ENCODE results near the gene SORL1-AS1.

Gene SORL1-AS1

DNA sequence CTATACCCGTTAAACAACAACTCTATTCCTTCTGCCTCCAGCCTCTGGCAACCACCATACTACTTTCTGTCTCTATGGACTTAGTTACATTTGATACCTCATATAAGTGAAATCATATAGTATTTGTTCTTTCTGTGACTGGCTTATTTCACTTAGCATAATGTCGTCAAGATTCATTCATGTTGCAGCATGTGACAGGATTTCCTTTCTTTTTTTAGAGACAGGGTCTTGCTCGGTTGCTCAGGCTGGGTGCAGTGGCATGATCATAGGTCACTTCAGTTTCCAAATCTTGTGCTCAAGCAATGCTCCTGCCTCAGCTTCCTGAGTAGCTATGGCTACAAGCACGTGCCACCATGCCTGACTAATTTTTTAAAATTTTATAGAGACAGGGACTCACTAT is 30.1 kb downstream of the SORL1-AS1 start:
- Histone ChIP-seq H2BK12ac (ENCODE audit: insufficient read length, low read depth, low read length) (no peak overlapping the region), H2BK5ac (ENCODE audit: insufficient read length, low read length) (no peak overlapping the region), H3K56ac (ENCODE audit: insufficient read length, low read depth, low read length) (no peak overlapping the region), H3K9me3 (ENCODE audit: control insufficient read depth, low read depth, low read length) (no peaks in the 10 kb centered on the region), H2BK15ac (ENCODE audit: low read depth, low read length) (no peak overlapping the region), H3T11ph (ENCODE audit: low read length) (no peak overlapping the region), H2AFZ (ENCODE audit: low read length) (no peak overlapping the region), H4K8ac (replicated peaks; ENCODE audit: insufficient read length, low read depth, low read length) (no peak overlapping the region), H4K91ac (ENCODE audit: insufficient read length, low read depth, low read length) (no peak overlapping the region), H3K4ac (ENCODE audit: low read depth, low read length) (no peak overlapping the region), H3K18ac (ENCODE audit: insufficient read length, low read depth, low read length) (no peak overlapping the region), H3K4me2 (ENCODE audit: insufficient read depth, insufficient read length, low read length) (no peak overlapping the region), H2BK20ac (ENCODE audit: low read depth, low read length, poor library complexity, severe bottlenecking) (no peak overlapping the region), H3K23ac (ENCODE audit: insufficient read length, low read depth, low read length) (no peak overlapping the region), H3K23me2 (ENCODE audit: insufficient read length, low read depth, low read length, poor library complexity, severe bottlenecking) (peaks cover 5% of the 10 kb centered on the region), H4K5ac (ENCODE audit: insufficient read length, low read depth, low read length) (no peak overlapping the region), H3K27ac (ENCODE audit: insufficient read length, low read depth, low read length) (no peak overlapping the region), H3K79me1 (ENCODE audit: insufficient read depth, low read depth, low read length, poor library complexity, severe bottlenecking) (no peaks in the 10 kb centered on the region), H3K27me3 (ENCODE audit: insufficient read depth, low read length) (no peaks in the 10 kb centered on the region), H2AK5ac (ENCODE audit: insufficient read length, low read length) (no peak overlapping the region), H3K4me1 (ENCODE audit: insufficient read depth, low read length) (peaks cover 8% of the 10 kb centered on the region; the same call in 1 of the 2 replicates), H4K20me1 (ENCODE audit: control insufficient read depth, insufficient read depth, insufficient read length) (no peaks in the 10 kb centered on the region), H3K9ac (ENCODE audit: extremely low read depth, insufficient read length, low read length) (no peak overlapping the region), H2BK120ac (ENCODE audit: low read depth, low read length, poor library complexity, severe bottlenecking) (no peak overlapping the region), H3K14ac (ENCODE audit: insufficient read depth, low read length) (no peak overlapping the region), H3K79me2 (ENCODE audit: insufficient read depth, low read length) (no peaks in the 10 kb centered on the region; the same call in 1 of the 2 replicates)
- peaks cover 6 to 17% (median 8%) of the 10 kb centered on the region in 3 experiments for H3K36me3 Mint-ChIP-seq (ENCODE audit: insufficient read depth in 1 of 3, low read depth in 3 of 3)
- WGBS (ENCODE audit: extremely low coverage, insufficient read length, low lambda C conversion rate), result no CpG with 5 or more reads among the region's 4 CpGs
- peaks cover 15% of the 10 kb centered on the region for H3K27me3 Mint-ChIP-seq (ENCODE audit: low read depth)
- TF ChIP-seq CTCF (conservative IDR thresholded peaks at IDR 0.05), result no peak
- no peak overlapping the region for H3K4me3 Mint-ChIP-seq
- H3K9me3 Mint-ChIP-seq, result peaks cover 9 to 10% of the 10 kb centered on the region in 2 experiments
- no peak overlapping the region for H3K27ac Mint-ChIP-seq
- peaks cover 28 to 41% of the 10 kb centered on the region in 2 experiments for H3K4me1 Mint-ChIP-seq
- DNase-seq, result no peak
